HepG2 (cell line): ENCODE measurements around the gene TTC38. TPM values are rescaled to one million over a fixed set of nuclear protein-coding genes. Genes with fewer than 3 reads are reported as not detected.

Source experiments
- ATAC-seq: fragments of 200-7000 bp; cut with Tn5 transposase; 3 replicates; pipeline ENCODE4 v1.9.1; 2020; ENCODE audit warnings: mild to moderate bottlenecking, moderate library complexity
- BruUV-seq: library from RNA; stranded (reverse); fragments of 400-500 nt; replicated peaks from 2 replicates; lab custom pipeline; 2021; lab: Mats Ljungman, UMichigan
- CTCF ChIA-PET: fragments of 300-600 bp; formaldehyde crosslinking; extraction: SDS; loops from one replicate; lab custom pipeline; 2021; ENCODE audit warnings: low total read pairs, inconsistent platforms, low intra/inter-chr PET ratio; lab: Yijun Ruan, JAX
- POLR2A ChIA-PET: fragments of 350-600 bp; sonication (Branson Sonifier 250); formaldehyde crosslinking; loops from one replicate; lab custom pipeline; 2020; ENCODE audit warnings: antibody characterized with exemption, inconsistent platforms; lab: Yijun Ruan, JAX
- DNase-seq: peaks from one replicate; pipeline ENCODE4 v3.0.0-alpha.2; 2015; ENCODE audit warnings: low spot score
- FAIRE-seq: peaks from 3 replicates; lab custom pipeline; 2011; peaks lifted over from hg19 to GRCh38; lab: Jason Lieb, UNC
- H2AFZ ChIP-seq: one replicate; pipeline ENCODE4 v1.6.1; 2011; ENCODE audit warnings: low read length, inconsistent platforms
- H3K27ac ChIP-seq: fragments of 300-600 bp; 3 replicates; pipeline ENCODE4 v1.8.0; 2011; ENCODE audit warnings: mixed run types, mild to moderate bottlenecking, mixed read lengths, low read length, inconsistent platforms; ENCODE audit not compliant: insufficient read depth; ENCODE audit errors: extremely low read length
- H3K27me3 ChIP-seq, 2 experiments: fragments of 200-600 bp in 1 of 2; 2 replicates in 1 of 2; 3 replicates in 1 of 2; pipeline versions ENCODE4 v1.6.0 to v1.8.0; 2011; ENCODE audit warnings: low read length in 2 of 2, mild to moderate bottlenecking in 2 of 2, moderate library complexity in 2 of 2, inconsistent platforms in 1 of 2; ENCODE audit not compliant: insufficient read depth in 2 of 2, control insufficient read depth in 1 of 2
- H3K36me3 ChIP-seq, 2 experiments: fragments of 200-600 bp in 1 of 2; replicated peaks in 1 of 2; 2 replicates in 1 of 2; 3 replicates in 1 of 2; pipeline versions ENCODE4 v1.5.1 to v1.8.0; 2011; ENCODE audit warnings: low read length in 2 of 2, inconsistent platforms in 1 of 2; ENCODE audit not compliant: insufficient read depth in 2 of 2, control insufficient read depth in 1 of 2
- H3K4me1 ChIP-seq: 2 replicates; pipeline ENCODE4 v1.5.1; 2012; ENCODE audit warnings: low read length, inconsistent platforms; ENCODE audit not compliant: insufficient read depth
- H3K4me2 ChIP-seq: 2 replicates; pipeline ENCODE4 v1.6.0; 2011; ENCODE audit warnings: low read depth, low read length, inconsistent platforms
- H3K4me3 ChIP-seq, 3 experiments: fragments of 200-600 bp in 1 of 3; sonication (generic), shearing (Covaris generic) in 1 of 3; replicated peaks in 1 of 3; 2 replicates each; pipeline ENCODE4 v1.5.1; 2011 to 2016; ENCODE audit warnings: low read length in 3 of 3, inconsistent platforms in 2 of 3, low read depth in 2 of 3, mild to moderate bottlenecking in 2 of 3, control low read depth in 1 of 3, mixed read lengths in 1 of 3; ENCODE audit not compliant: insufficient read depth in 1 of 3
- H3K79me2 ChIP-seq: one replicate; pipeline ENCODE4 v1.6.1; 2011; ENCODE audit warnings: low read length, inconsistent platforms; ENCODE audit not compliant: insufficient read depth
- H3K9ac ChIP-seq: 2 replicates; pipeline ENCODE4 v1.6.0; 2011; ENCODE audit warnings: mild to moderate bottlenecking, low read depth, low read length, inconsistent platforms; ENCODE audit not compliant: insufficient read depth
- H3K9me3 ChIP-seq: 2 replicates; pipeline ENCODE4 v1.5.1; 2012; ENCODE audit warnings: mild to moderate bottlenecking, low read length
- H4K20me1 ChIP-seq: 2 replicates; pipeline ENCODE4 v1.6.0; 2011; ENCODE audit warnings: inconsistent platforms, mild to moderate bottlenecking, low read length, moderate library complexity; ENCODE audit not compliant: insufficient read depth
- ESRRA ChIP-seq: sonication (generic); formaldehyde crosslinking; IDR thresholded peaks from 2 replicates; pipeline ENCODE4 v1.5.1; 2020; ENCODE audit warnings: mild to moderate bottlenecking, low read depth, missing genetic modification reagents
- GABPA ChIP-seq, 2 experiments: IDR thresholded peaks; 2 replicates each; pipeline ENCODE4 v1.6.1; 2011 to 2016; ENCODE audit warnings: low read depth in 2 of 2, low read length in 1 of 2, missing biosample characterization in 1 of 2, missing genetic modification characterization in 1 of 2
- IRX3 ChIP-seq: sonication (generic); formaldehyde crosslinking; IDR thresholded peaks from 2 replicates; pipeline ENCODE4 v1.8.1; 2023; ENCODE audit warnings: mild to moderate bottlenecking, low read depth, missing genetic modification reagents, borderline replicate concordance
- ISX ChIP-seq: sonication (generic); formaldehyde crosslinking; conservative IDR thresholded peaks from 2 replicates; pipeline ENCODE4 v1.5.0; 2020; ENCODE audit warnings: missing genetic modification reagents
- MAFG ChIP-seq: sonication (generic); formaldehyde crosslinking; IDR thresholded peaks from 2 replicates; pipeline ENCODE4 v1.5.1; 2020; ENCODE audit warnings: mild to moderate bottlenecking, missing genetic modification reagents
- PAXIP1 ChIP-seq: sonication (generic); formaldehyde crosslinking; conservative IDR thresholded peaks from 2 replicates; pipeline ENCODE4 v1.4.0; 2020; ENCODE audit warnings: mild to moderate bottlenecking, missing genetic modification reagents, moderate library complexity
- SIX4 ChIP-seq: sonication (generic); formaldehyde crosslinking; IDR thresholded peaks from 2 replicates; pipeline ENCODE4 v1.4.0; 2020; ENCODE audit warnings: missing genetic modification reagents
- TP53 ChIP-seq: sonication (generic); formaldehyde crosslinking; conservative IDR thresholded peaks from 2 replicates; pipeline ENCODE4 v1.4.0; 2020; ENCODE audit warnings: missing genetic modification reagents
- ZFP1 ChIP-seq: IDR thresholded peaks from 2 replicates; pipeline ENCODE4 v1.6.1; 2016
- ZFP37 ChIP-seq: sonication (generic); formaldehyde crosslinking; IDR thresholded peaks from 2 replicates; pipeline ENCODE4 v1.4.0; 2020; ENCODE audit warnings: missing genetic modification reagents, borderline replicate concordance
- ZNF564 ChIP-seq: sonication (generic); formaldehyde crosslinking; IDR thresholded peaks from 2 replicates; pipeline ENCODE4 v1.8.1; 2023; ENCODE audit warnings: mild to moderate bottlenecking, missing genetic modification reagents
- ZNF776 ChIP-seq: sonication (generic); formaldehyde crosslinking; IDR thresholded peaks from 2 replicates; pipeline ENCODE4 v1.4.0; 2020; ENCODE audit warnings: mild to moderate bottlenecking, missing genetic modification reagents
- ZNF781 ChIP-seq: sonication (generic); formaldehyde crosslinking; IDR thresholded peaks from 2 replicates; pipeline ENCODE4 v1.5.1; 2020; ENCODE audit warnings: borderline replicate concordance, mild to moderate bottlenecking, missing genetic modification reagents; ENCODE audit errors: not compliant biosample characterization
- ZSCAN12 ChIP-seq: sonication (generic); formaldehyde crosslinking; IDR thresholded peaks from 2 replicates; pipeline ENCODE4 v1.9.0; 2021; ENCODE audit warnings: mild to moderate bottlenecking, missing genetic modification reagents
- WGBS: methylation state at CpG from one replicate; pipeline ENCODE4 v1.1.6; 2017; ENCODE audit warnings: low lambda C conversion rate; 5-methylcytosine and 5-hydroxymethylcytosine counted together
- in situ Hi-C: cut with HindIII; loops from 2 replicates; pipeline ENCODE4 v1.10.0; 2017; ENCODE audit warnings: low pct_unique_long_range_greater_than_20kb; ENCODE audit not compliant: extremely low pct_ligation_motif_present
- intact Hi-C: fragments of 100-400 bp; cut with micrococcal nuclease; formaldehyde crosslinking; loops from one replicate; pipeline ENCODE4 v1.10.0; 2022; ENCODE audit not compliant: unreplicated experiment
- polyA plus RNA-seq, 8 experiments: library from polyadenylated mRNA; depleted of rRNA in 3 of 8; stranded (reverse) in 7 of 8; unstranded in 1 of 8; fragments of >200 nt; fragmentation: Illumina TruSeq in 4 of 8; extraction: Trizol in 4 of 8; gene quantifications; 2 replicates each; pipeline versions ENCODE4 v1.2.1 to v1.2.3, GENCODE V29; 2011 to 2016; ENCODE audit warnings: low read depth in 4 of 8, missing spikeins in 1 of 8, mixed read lengths in 1 of 8; ENCODE audit not compliant: insufficient read depth in 1 of 8
- total RNA-seq, 5 experiments: library from RNA; depleted of rRNA; stranded (reverse); fragments of >200 nt; fragmentation: Illumina TruSeq; extraction: Trizol; gene quantifications; 2 replicates each; pipeline ENCODE4 v1.2.3, GENCODE V29; 2016; ENCODE audit warnings: low read depth in 1 of 5
- TF ChIP-seq, protein P1 (sequence below): sonication (generic); formaldehyde crosslinking; IDR thresholded peaks from 2 replicates; pipeline ENCODE4; 2020; ENCODE audit warnings: missing genetic modification reagents, mild to moderate bottlenecking, borderline replicate concordance
- TF ChIP-seq, protein P2 (sequence below): sonication (generic); formaldehyde crosslinking; IDR thresholded peaks from 2 replicates; pipeline ENCODE4 v1.8.0; 2022; ENCODE audit warnings: mild to moderate bottlenecking, missing genetic modification reagents, moderate library complexity

The TTC38 gene
- total and polyA plus RNA-seq, 2 of the 13 experiments (the other 11 are each of a cell fraction or from before 2014, with no cell fraction given): 101 to 105 TPM

DNA sequence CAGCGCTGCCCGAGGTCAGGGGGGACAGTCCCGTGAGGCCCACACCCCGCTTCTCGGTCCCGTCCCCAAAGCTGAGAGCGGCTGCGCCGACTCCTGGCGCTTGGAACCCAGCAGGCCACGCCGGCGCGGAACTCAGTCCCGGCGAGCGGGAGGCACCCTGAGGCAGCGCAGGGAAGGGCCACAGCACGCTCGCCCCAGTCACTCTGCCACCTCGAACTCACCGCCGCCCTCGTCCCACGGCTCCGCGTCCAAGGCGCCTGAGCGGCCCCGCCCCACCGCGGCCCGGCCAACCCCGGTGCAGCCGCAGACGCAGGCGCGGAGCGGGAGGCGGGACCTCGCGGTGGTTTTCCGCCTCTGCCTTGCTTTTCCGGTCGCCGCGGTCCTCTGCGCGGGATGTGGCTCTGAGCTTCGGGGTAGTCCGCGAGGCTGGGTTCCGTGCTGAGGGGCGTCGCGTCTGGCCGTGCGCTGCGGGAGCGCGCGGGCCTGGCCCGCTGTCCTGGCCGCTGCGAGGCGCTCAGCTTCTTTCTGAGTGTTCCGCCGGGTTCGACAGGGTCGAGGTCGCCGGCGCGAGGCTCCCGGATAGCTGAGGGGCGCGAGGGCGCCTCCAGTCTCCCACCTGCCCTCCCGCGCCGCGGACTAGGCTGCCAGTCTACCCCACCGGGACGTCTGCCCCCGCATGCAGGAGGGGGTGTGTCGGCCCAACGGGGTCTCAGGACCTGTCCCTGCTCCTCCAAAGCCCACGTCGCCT lies 17.6 kb upstream of the TTC38 start, which contains the start of gene CDPF1:
CDPF1 (minus strand) TSS at position 259 of the 748 bp plus-strand sequence. CDS start 2,009 bp downstream, outside the sequence.
- H4K20me1 ChIP-seq: no peaks in the 10 kb centered on the region
- CTCF ChIA-PET: no interaction called here
- POLR2A ChIA-PET: interaction anchor here (0.9 to 7.2 kb wide), 12 partner anchors 9 to 254 kb away, joined by 3 to 83 read pairs (median 4); partner anchors contain the start of genes GTSE1, TRMU and TTC38
- H2AFZ ChIP-seq: no peak within 1 kb of the TSS
- no peaks in the 10 kb centered on the region for H3K27me3 ChIP-seq
- peak within 1 kb of the TSS; percentile 70 to 95 (median 89) for H3K4me3 ChIP-seq
- 0% methylated on average over 5 of the region's 89 CpGs for WGBS
- H3K4me2 ChIP-seq: peak within 1 kb of the TSS; percentile 83
- H3K79me2 ChIP-seq: peaks cover 4% of the 10 kb centered on the region
- peak; percentile 93 for ATAC-seq
- no peaks in the 10 kb centered on the region for H3K9me3 ChIP-seq
- H3K36me3 ChIP-seq: 0 out of 5 replicates have a peak, but pooled peaks cover 0 to 2% of the 10 kb centered on the region in 2 experiments
- peak within 1 kb of the TSS; percentile 88 for H3K9ac ChIP-seq
- DNase-seq: peak; percentile 73
- peaks cover 46% of the 10 kb centered on the region for H3K4me1 ChIP-seq
- intact Hi-C loops (loop anchor here (2.0 kb wide), 1 partner anchor 17 kb away; no protein-coding TSS in a partner anchor), in situ Hi-C loops (no loop called here)
- TSS peak; percentile 56 for BruUV-seq
- FAIRE-seq: no peak
- H3K27ac ChIP-seq: peak within 1 kb of the TSS; percentile 85
- TF ChIP-seq SIX4 (CRISPR knock-in tag) (peak; percentile 26; the same call in 1 of the 2 replicates), ZNF776 (no peak; the same call in 1 of the 2 replicates), MAFG (CRISPR knock-in tag) (no peak), PAXIP1 (CRISPR knock-in tag) (0 out of 2 replicates have a peak, but pooled peaks have one; percentile 36), ZFP1 (CRISPR knock-in tag) (no peak; the same call in 1 of the 2 replicates), ESRRA (CRISPR knock-in tag) (peak; percentile 72), GABPA (IDR thresholded peaks at IDR 0.05; ENCODE audit: low read depth, low read length) (peak; percentile 84), GABPA (CRISPR knock-in tag; IDR thresholded peaks at IDR 0.05; ENCODE audit: low read depth) (peak; percentile 85), ISX (CRISPR knock-in tag) (peak; percentile 53), ZFP37 (CRISPR knock-in tag) (0 out of 2 replicates have a peak, but pooled peaks have one; percentile 74), TP53 (no peak; the same call in 1 of the 2 replicates), ZNF781 (CRISPR knock-in tag) (no peak), ZSCAN12 (CRISPR knock-in tag) (no peak; the same call in 1 of the 2 replicates), IRX3 (peak; percentile 21; the same call in 1 of the 2 replicates), ZNF564 (CRISPR knock-in tag) (peak; percentile 35; the same call in 1 of the 2 replicates)
- TF ChIP-seq, protein P1, sequence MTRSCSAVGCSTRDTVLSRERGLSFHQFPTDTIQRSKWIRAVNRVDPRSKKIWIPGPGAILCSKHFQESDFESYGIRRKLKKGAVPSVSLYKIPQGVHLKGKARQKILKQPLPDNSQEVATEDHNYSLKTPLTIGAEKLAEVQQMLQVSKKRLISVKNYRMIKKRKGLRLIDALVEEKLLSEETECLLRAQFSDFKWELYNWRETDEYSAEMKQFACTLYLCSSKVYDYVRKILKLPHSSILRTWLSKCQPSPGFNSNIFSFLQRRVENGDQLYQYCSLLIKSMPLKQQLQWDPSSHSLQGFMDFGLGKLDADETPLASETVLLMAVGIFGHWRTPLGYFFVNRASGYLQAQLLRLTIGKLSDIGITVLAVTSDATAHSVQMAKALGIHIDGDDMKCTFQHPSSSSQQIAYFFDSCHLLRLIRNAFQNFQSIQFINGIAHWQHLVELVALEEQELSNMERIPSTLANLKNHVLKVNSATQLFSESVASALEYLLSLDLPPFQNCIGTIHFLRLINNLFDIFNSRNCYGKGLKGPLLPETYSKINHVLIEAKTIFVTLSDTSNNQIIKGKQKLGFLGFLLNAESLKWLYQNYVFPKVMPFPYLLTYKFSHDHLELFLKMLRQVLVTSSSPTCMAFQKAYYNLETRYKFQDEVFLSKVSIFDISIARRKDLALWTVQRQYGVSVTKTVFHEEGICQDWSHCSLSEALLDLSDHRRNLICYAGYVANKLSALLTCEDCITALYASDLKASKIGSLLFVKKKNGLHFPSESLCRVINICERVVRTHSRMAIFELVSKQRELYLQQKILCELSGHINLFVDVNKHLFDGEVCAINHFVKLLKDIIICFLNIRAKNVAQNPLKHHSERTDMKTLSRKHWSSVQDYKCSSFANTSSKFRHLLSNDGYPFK (CRISPR knock-in tag): peak; percentile 73
- TF ChIP-seq, protein P2, sequence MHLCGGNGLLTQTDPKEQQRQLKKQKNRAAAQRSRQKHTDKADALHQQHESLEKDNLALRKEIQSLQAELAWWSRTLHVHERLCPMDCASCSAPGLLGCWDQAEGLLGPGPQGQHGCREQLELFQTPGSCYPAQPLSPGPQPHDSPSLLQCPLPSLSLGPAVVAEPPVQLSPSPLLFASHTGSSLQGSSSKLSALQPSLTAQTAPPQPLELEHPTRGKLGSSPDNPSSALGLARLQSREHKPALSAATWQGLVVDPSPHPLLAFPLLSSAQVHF: peak; percentile 69; the same call in 1 of the 2 replicates
